ENCODE results near the gene OST4.

OST4 gene

GRCh38 chr2:27100036-27100435, 28.6 kb upstream of the OST4 start:
- H3K9me3 ChIP-seq (ENCODE audit: control insufficient read depth, low read length), result no peaks in the 10 kb centered on the region
- no peak overlapping the region for H2AFZ ChIP-seq
- no peaks in the 10 kb centered on the region for H3K27me3 ChIP-seq (ENCODE audit: control insufficient read depth, insufficient read depth, low read length)
- no peak overlapping the region for H3K27ac ChIP-seq
- TF ChIP-seq, protein P1, sequence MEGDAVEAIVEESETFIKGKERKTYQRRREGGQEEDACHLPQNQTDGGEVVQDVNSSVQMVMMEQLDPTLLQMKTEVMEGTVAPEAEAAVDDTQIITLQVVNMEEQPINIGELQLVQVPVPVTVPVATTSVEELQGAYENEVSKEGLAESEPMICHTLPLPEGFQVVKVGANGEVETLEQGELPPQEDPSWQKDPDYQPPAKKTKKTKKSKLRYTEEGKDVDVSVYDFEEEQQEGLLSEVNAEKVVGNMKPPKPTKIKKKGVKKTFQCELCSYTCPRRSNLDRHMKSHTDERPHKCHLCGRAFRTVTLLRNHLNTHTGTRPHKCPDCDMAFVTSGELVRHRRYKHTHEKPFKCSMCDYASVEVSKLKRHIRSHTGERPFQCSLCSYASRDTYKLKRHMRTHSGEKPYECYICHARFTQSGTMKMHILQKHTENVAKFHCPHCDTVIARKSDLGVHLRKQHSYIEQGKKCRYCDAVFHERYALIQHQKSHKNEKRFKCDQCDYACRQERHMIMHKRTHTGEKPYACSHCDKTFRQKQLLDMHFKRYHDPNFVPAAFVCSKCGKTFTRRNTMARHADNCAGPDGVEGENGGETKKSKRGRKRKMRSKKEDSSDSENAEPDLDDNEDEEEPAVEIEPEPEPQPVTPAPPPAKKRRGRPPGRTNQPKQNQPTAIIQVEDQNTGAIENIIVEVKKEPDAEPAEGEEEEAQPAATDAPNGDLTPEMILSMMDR (IDR thresholded peaks at IDR 0.05), result no peak
- H3K36me3 ChIP-seq (ENCODE audit: control insufficient read depth, insufficient read depth, low read length), result no peaks in the 10 kb centered on the region
- H3K4me3 ChIP-seq (ENCODE audit: low read depth, low read length), result no peak overlapping the region
- H3K79me2 ChIP-seq, result no peaks in the 10 kb centered on the region
- H3K4me2 ChIP-seq (ENCODE audit: low read length), result no peak overlapping the region
- H3K4me1 ChIP-seq, result peaks cover 7% of the 10 kb centered on the region
- H3K9ac ChIP-seq, result no peak overlapping the region

- Histone ChIP-seq H3K79me2 (no peaks in the 10 kb centered on the region), H3K4me1 (peaks cover 7% of the 10 kb centered on the region), H3K4me2 (ENCODE audit: low read length) (no peak overlapping the region), H3K4me3 (ENCODE audit: low read depth, low read length) (no peak overlapping the region), H3K27me3 (ENCODE audit: control insufficient read depth, insufficient read depth, low read length) (no peaks in the 10 kb centered on the region), H3K9ac (no peak overlapping the region), H3K9me3 (ENCODE audit: control insufficient read depth, low read length) (no peaks in the 10 kb centered on the region), H3K27ac (no peak overlapping the region), H3K36me3 (ENCODE audit: control insufficient read depth, insufficient read depth, low read length) (no peaks in the 10 kb centered on the region), H2AFZ (no peak overlapping the region)
- TF ChIP-seq, protein P1 (IDR thresholded peaks at IDR 0.05), result no peak
Observed at GRCh38 chr2:27099334-27099955, 28.0 kb upstream of the OST4 start.

DNA sequence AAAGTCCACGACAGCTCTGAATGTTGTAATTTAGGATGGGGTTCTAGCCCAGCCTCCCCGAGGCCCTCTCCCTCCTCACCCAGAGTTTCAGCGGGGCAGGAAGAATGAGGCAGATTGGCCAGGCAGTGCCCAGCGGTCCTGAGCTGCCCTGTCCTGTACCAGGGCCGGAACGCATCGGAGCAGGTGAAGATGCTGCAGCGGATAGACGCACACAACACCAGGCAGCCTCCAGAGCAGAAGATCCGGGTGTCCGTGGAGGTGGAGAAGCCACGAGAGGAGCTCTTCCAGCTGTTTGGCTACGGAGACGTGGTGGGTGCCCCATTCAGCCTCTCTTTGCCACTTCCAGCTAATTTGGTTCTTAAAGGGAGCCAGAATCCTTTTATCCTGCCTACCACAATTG, 25.9 kb upstream of the OST4 start:
- peaks cover 21% of the 10 kb centered on the region for H3K4me1 ChIP-seq
- no peaks in the 10 kb centered on the region for H3K36me3 ChIP-seq (ENCODE audit: control insufficient read depth, insufficient read depth, low read length)
- H3K9me3 ChIP-seq (ENCODE audit: control insufficient read depth, low read length), result no peaks in the 10 kb centered on the region
- H3K27ac ChIP-seq, result no peak overlapping the region
- no peaks in the 10 kb centered on the region for H3K79me2 ChIP-seq
- H3K9ac ChIP-seq, result no peak overlapping the region
- H3K4me3 ChIP-seq (ENCODE audit: low read depth, low read length), result no peak overlapping the region
- no peaks in the 10 kb centered on the region for H3K27me3 ChIP-seq (ENCODE audit: control insufficient read depth, insufficient read depth, low read length)
- no peak overlapping the region for H3K4me2 ChIP-seq (ENCODE audit: low read length)
- H2AFZ ChIP-seq, result no peak overlapping the region
- TF ChIP-seq, protein P1 (IDR thresholded peaks at IDR 0.05), result no peak

DNA sequence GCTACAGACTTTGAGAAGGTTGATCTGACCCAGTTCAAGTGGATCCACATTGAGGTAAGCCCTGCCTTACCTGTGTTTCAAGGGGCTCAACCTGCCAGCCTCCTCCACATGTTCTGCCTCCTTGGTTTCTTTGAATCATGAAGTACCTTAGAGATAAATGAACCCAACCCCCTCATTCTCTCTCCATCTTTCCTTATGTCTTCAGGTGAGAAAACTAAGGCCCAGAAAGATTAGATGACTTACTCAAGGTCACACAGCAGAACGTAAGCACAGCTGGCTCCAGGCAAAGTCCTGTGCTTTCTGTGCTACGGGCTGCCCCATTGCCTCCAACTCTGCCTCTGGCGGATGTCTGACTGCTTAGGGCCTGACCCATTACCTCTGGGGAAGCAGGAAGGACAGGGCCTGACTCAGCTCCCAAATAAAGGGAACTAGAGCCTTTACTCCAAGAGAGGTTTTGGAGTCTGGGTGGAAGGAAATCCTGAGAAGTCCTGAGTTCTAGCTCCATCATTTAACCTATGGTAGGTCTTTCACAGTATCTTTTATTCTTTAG, 25.4 kb upstream of the OST4 start:
- Histone ChIP-seq H3K4me3 (ENCODE audit: low read depth, low read length) (no peak overlapping the region), H3K9me3 (ENCODE audit: control insufficient read depth, low read length) (no peaks in the 10 kb centered on the region), H3K27me3 (ENCODE audit: control insufficient read depth, insufficient read depth, low read length) (no peaks in the 10 kb centered on the region), H3K4me2 (ENCODE audit: low read length) (no peak overlapping the region), H3K36me3 (ENCODE audit: control insufficient read depth, insufficient read depth, low read length) (no peaks in the 10 kb centered on the region), H3K27ac (no peak overlapping the region), H3K4me1 (peaks cover 24% of the 10 kb centered on the region), H3K9ac (no peak overlapping the region), H2AFZ (no peak overlapping the region), H3K79me2 (no peaks in the 10 kb centered on the region)
- TF ChIP-seq, protein P1 (IDR thresholded peaks at IDR 0.05), result no peak
